SKM-1 (cell line): Measurements from ENCODE around the gene ZNF638.
"Not testable (repeated sequence)": the region's sequence is repeated elsewhere in the genome, so short reads cannot be mapped to it uniquely, and the experiment has no call there.

Experiments
- DNase-seq: peaks from one replicate; lab custom pipeline; 2025; ENCODE audit not compliant: unreplicated experiment; lab: John Stamatoyannopoulos, UW

The ZNF638 gene

GRCh38 chr2:71402427-71402826 lies 70.8 kb downstream of the ZNF638 start:
- no peak for DNase-seq

GRCh38 chr2:71409611-71410010 lies 78.0 kb downstream of the ZNF638 start:
- DNase-seq, result no peak

DNA sequence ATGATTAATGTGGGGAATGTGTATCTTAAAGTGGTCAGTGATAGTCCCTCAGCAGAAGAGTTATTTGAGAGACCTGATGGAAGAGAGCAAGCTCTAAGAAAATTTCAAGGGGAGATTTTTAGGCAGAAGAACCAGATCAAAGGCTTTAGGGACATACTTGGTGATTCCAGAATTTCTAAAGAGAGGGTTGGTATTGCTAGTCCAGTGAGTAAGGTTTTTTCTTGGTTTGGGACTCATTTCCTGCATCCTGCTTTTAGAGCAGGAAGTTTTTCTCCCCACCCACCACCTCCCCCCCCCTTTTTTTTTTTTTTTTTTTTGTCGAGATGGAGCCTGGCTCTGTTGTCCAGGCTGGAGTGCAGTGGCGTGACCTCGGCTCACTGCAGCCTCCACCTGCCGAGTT lies 79.1 kb downstream of the ZNF638 start:
- no peak for DNase-seq

DNA sequence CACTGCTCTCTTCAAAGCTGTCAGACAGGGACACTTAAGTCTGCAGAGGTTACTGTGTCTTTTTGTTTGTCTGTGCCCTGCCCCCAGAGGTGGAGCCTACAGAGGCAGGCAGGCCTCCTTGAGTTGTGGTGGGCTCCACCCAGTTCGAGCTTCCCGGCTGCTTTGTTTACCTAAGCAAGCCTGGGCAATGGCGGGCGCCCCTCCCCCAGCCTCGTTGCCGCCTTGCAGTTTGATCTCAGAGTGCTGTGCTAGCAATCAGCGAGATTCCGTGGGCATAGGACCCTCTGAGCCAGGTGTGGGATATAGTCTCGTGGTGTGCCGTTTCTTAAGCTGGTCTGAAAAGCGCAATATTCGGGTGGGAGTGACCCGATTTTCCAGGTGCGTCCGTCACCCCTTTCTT lies 85.3 kb downstream of the ZNF638 start:
- not testable (repeated sequence) for DNase-seq

DNA sequence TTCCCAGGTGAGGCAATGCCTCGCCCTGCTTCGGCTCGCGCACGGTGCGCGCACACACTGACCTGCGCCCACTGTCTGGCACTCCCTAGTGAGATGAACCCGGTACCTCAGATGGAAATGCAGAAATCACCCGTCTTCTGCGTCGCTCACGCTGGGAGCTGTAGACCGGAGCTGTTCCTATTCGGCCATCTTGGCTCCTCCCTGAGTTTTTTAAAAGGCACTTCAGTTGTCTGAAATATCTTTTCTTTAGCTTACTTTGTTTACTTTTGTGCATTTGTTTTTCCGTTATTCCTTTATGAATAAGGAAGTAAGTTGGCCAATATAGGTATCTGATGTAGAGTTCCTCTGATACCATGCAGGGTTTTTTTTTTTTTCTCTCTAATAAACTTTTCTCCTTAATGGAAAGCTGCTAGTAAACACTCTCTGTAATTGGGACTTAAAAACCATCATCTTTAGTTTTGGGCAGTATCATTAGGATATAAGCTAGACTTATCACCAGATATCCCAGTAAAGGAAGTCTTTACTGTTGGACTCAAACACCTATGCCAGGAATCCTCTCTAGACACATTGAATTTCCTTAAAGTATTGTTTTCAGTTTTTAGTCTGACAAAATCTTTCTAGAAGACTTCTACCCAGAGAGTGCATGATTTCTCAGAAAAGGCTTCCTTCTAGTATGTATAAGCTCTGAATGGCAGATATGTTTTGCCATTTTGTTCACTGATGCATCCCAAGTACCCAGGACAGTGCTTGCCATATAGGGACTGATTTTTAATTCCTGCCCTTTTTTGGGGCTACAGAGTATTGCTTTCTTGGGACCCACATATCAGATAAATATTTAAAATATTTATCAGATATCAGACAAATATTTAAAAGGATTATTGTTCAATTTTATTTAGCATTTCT lies 86.0 kb downstream of the ZNF638 start:
- no peak for DNase-seq

DNA sequence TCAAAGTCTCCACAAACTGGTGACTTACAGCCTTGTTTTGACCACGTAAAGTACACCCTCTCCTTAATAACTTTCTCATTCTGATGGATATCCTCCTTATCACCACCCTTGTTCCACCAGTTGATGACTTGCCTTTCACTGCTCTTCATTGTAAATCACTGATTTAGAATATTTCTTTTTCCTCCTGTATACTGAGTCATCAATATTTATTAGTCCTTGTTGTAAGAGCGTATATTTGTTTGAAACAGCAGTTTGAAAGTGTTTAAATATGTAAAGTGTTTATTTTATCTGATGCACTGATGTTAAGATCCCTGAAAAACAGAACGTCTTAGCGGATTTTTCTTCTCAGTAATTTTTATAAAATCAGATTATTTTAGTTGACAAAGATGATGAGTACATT lies 87.6 kb downstream of the ZNF638 start:
- DNase-seq, result no peak

DNA sequence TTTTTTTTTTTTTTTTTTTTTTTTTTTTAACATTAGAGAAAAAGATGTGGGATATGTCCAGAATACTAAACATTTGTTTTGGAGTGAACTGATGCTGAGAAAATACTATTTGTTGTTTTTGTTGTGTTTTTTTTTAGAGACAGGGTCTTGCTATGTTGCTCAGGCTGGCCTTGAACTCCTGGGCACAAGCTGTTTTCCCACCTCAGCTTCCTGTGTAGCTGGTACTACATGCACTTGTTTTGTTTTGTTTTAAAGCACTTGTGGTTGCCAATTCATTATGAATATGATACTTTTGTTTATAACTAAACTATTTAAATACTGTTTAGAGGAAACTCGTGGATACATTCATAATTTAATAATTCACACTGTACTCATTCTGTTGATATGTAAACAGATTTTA lies 88.4 kb downstream of the ZNF638 start:
- no peak for DNase-seq

DNA sequence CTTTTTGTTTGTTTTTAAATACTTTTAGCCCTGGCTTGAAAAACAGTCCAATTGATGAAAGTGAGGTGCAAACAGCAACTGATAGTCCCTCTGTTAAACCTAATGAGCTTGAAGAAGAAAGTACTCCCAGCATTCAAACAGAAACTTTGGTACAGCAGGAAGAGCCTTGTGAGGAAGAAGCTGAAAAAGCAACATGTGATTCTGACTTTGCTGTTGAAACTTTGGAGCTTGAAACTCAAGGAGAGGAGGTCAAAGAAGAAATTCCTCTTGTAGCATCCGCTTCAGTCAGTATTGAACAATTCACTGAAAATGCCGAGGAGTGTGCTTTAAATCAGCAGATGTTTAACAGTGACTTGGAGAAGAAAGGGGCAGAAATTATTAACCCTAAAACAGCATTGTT lies 91.2 kb downstream of the ZNF638 start:
- DNase-seq, result no peak

- DNase-seq, result no peak
Observed at GRCh38 chr2:71423817-71424420, 92.3 kb downstream of the ZNF638 start.

DNA sequence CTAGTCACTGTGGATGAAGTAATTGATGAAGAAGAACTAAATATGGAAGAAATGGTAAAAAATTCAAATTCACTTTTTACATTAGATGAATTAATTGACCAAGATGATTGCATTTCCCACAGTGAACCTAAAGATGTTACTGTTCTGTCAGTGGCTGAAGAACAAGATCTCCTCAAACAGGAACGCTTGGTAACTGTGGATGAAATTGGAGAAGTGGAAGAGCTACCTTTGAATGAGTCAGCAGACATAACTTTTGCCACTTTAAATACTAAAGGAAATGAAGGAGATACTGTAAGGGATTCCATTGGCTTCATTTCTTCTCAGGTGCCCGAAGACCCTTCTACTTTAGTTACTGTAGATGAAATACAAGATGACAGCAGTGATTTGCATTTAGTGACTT lies 95.1 kb downstream of the ZNF638 start:
- DNase-seq, result no peak

GRCh38 chr2:71428472-71429383 lies 97.1 kb downstream of the ZNF638 start:
- DNase-seq, result no peak

- DNase-seq, result not testable (repeated sequence)
Observed at GRCh38 chr2:71445142-71445541, 113.6 kb downstream of the ZNF638 start.

DNA sequence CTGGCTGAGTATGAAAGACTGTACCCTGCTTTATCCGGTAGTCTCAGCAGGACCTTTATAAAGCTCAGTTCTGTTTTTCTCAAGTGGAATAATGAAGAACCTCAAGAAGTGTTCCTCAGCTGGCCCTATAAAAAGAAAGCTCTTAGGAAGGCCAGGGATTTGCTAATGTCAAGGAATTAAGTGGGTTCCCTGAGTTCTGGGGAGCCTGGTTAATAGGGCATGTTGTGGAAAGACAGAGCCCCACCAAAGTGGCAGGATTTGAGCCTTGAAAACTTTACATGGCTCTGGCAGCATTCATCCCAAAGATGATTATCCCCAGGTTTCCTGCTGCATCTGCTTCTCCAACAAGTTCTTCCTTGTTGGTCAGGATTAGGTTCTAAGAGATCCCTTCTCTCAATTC lies 114.9 kb downstream of the ZNF638 start:
- DNase-seq, result no peak

- no peak for DNase-seq
Observed at GRCh38 chr2:71449343-71449742, 117.8 kb downstream of the ZNF638 start.

DNA sequence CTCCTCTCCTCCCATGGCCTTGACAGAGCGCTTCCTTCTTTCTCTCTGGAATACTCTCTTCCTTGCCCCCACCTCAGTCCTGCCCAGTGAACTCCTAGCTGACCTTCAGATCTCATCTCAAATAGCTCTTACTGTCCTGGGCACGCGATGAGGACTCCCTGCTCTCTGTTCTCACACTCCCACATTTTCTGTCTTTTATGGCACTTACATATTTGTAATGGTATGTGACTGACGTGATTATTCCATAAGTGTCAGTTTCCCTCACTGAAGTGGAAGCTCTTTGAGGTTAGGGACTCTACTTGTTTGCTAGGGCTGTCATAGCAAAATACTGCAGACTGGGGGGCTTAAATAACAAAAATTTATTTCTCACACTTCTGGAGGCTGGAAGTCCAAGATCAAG lies 120.1 kb downstream of the ZNF638 start:
- DNase-seq, result no peak

DNA sequence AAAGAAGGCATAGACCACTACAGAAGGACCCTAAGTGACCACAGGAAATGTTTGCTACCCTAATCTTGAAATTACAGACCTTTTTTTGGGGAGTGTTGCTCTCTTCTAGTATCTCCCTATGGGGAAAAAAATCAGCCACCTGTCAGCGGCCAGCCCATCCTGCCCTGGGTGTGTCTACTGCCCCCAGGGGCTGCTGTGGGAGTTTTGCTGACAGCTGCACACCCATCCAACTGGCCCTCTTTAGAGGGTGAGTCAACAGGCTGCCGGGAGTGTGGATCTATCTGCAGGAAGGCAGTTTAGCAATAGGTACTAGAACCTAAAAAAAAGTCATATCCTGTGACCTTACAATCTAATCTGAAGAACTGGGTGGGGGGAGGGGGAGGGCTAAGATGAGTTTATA lies 121.0 kb downstream of the ZNF638 start:
- peak; percentile 87 for DNase-seq

GRCh38 chr2:71453404-71454220 lies 122.0 kb downstream of the ZNF638 start, which contains the start of gene DYSF:
Gene DYSF (plus strand): TSS chr2:71453561.
- no peak for DNase-seq

- no peak for DNase-seq
Observed at GRCh38 chr2:71454221-71455010, 122.8 kb downstream of the ZNF638 start.

- no peak for DNase-seq
Observed at GRCh38 chr2:71455011-71455740, 123.6 kb downstream of the ZNF638 start.
